WTC11 (cell line): ENCODE data around the gene SNRPD1.

Experiments
- CBFB ChIP-seq: sonication (generic); formaldehyde crosslinking; IDR thresholded peaks from 2 replicates; pipeline ENCODE4 v1.8.1; 2022; ENCODE audit warnings: mild to moderate bottlenecking, low read depth, missing genetic modification reagents
- CTCF ChIP-seq: fragments of 200-600 bp; IDR thresholded peaks from 2 replicates; pipeline ENCODE4 v1.8.0; 2022; ENCODE audit warnings: antibody characterized with exemption
- E2F5 ChIP-seq: sonication (generic); formaldehyde crosslinking; IDR thresholded peaks from 2 replicates; pipeline ENCODE4 v1.8.1; 2022; ENCODE audit warnings: mild to moderate bottlenecking, moderate library complexity, missing genetic modification reagents
- ESRRA ChIP-seq: sonication (generic); formaldehyde crosslinking; IDR thresholded peaks from 2 replicates; pipeline ENCODE4 v1.8.1; 2022; ENCODE audit warnings: mild to moderate bottlenecking, missing genetic modification reagents, borderline replicate concordance
- FOXJ3 ChIP-seq: sonication (generic); formaldehyde crosslinking; IDR thresholded peaks from 2 replicates; pipeline ENCODE4 v1.9.0; 2021; ENCODE audit warnings: missing genetic modification reagents, mild to moderate bottlenecking, borderline replicate concordance
- HMGXB4 ChIP-seq: sonication (generic); formaldehyde crosslinking; IDR thresholded peaks from 2 replicates; pipeline ENCODE4 v1.8.1; 2023; ENCODE audit warnings: mild to moderate bottlenecking, moderate library complexity, missing genetic modification reagents
- NR2C2 ChIP-seq: sonication (generic); formaldehyde crosslinking; IDR thresholded peaks from 2 replicates; pipeline ENCODE4 v1.8.0; 2022; ENCODE audit warnings: mild to moderate bottlenecking, missing genetic modification reagents
- PRDM15 ChIP-seq: sonication (generic); formaldehyde crosslinking; IDR thresholded peaks from 2 replicates; pipeline ENCODE4 v1.8.0; 2022; ENCODE audit warnings: missing genetic modification reagents
- RELA ChIP-seq: sonication (generic); formaldehyde crosslinking; IDR thresholded peaks from 2 replicates; pipeline ENCODE4 v1.8.1; 2022; ENCODE audit warnings: missing genetic modification reagents, mild to moderate bottlenecking, borderline replicate concordance
- TEAD4 ChIP-seq: sonication (generic); formaldehyde crosslinking; IDR thresholded peaks from 2 replicates; pipeline ENCODE4 v1.8.0; 2022; ENCODE audit warnings: mild to moderate bottlenecking, missing genetic modification reagents
- USF2 ChIP-seq: sonication (generic); formaldehyde crosslinking; IDR thresholded peaks from 2 replicates; pipeline ENCODE4 v1.8.1; 2023; ENCODE audit warnings: mild to moderate bottlenecking, missing genetic modification reagents, moderate library complexity
- ZNF263 ChIP-seq: sonication (generic); formaldehyde crosslinking; IDR thresholded peaks from 2 replicates; pipeline ENCODE4 v1.8.1; 2022; ENCODE audit warnings: low read depth, mild to moderate bottlenecking, moderate library complexity, missing genetic modification reagents

- TF ChIP-seq CTCF (no peak), TEAD4 (no peak), RELA (no peak), USF2 (no peak), HMGXB4 (CRISPR knock-in tag) (no peak), CBFB (CRISPR knock-in tag) (no peak), FOXJ3 (CRISPR knock-in tag) (no peak), ZNF263 (CRISPR knock-in tag) (no peak), PRDM15 (CRISPR knock-in tag) (no peak), NR2C2 (CRISPR knock-in tag) (no peak), ESRRA (CRISPR knock-in tag) (no peak), E2F5 (CRISPR knock-in tag) (no peak)
Measured at GRCh38 chr18:21634588-21635199, 22.6 kb downstream of the SNRPD1 start.
